ENCODE results near the gene MLLT3. TPM values are rescaled to one million over a fixed set of nuclear protein-coding genes. Genes with fewer than 3 reads are reported as not detected.

The MLLT3 gene
- total RNA-seq, 2 experiments from 2014 or later, result 59.1 to 60.8 TPM

DNA sequence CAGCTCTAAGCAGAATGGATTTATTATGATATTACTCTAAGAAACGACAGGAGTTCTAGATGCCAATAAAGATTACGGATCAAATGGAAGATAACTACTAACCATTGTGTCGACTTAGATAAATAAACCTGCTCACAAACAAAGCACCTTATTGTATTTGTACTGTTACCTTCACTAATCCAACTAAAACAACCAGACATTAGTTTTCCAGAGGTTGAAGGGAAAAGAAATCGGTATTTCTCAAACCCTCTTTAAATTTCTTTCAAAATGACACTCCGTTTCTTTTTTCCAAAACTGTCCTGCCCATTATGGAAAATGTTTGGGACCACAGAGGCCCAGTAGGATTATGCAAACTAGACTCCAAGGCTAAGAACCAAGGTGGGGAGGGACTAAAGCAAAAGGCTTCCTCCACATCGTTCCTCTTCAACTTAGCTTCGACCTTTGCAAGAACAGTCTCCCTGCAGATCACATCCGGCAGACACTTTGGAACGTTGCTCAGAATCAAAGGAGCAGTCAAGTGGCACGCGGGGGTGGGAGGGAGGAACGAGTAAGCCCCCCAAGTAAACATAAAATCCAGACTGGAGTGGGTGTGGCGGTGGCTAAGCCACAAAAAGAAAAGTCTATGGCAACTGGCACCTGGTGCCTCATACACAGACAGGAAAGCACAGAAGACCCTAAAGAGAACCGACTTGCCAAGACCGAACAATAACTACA lies 2.7 kb downstream of the MLLT3 start:
- peaks cover 30% of the 10 kb centered on the region for H3K36me3 Mint-ChIP-seq (ENCODE audit: low read depth)
- ATAC-seq, result no peak
- H3K9me3 Mint-ChIP-seq, result no peaks in the 10 kb centered on the region
- peak overlapping the region; percentile 97 for H3K4me3 Mint-ChIP-seq
- H3K27me3 Mint-ChIP-seq, result no peaks in the 10 kb centered on the region
- DNase-seq, result peak; percentile 54
- intact Hi-C loops (cut with micrococcal nuclease), result loop anchor here (5.0 kb wide), 3 partner anchors 62 to 692 kb away; partner anchors contain the start of gene FOCAD
- CTCF ChIA-PET, result interaction anchor here (1.0 to 2.7 kb wide), 5 partner anchors 9 to 263 kb away, joined by 3 to 11 read pairs (median 4); no protein-coding TSS in a partner anchor
- POLR2A ChIA-PET, result interaction anchor here (0.7 to 1.2 kb wide), 3 partner anchors 9 to 410 kb away, joined by 3 to 5 read pairs (median 3); no protein-coding TSS in a partner anchor
- H3K4me1 Mint-ChIP-seq (ENCODE audit: low read depth), result peaks cover 50% of the 10 kb centered on the region
- H3K27ac Mint-ChIP-seq, result peak overlapping the region; percentile 75
- no peak for TF ChIP-seq CTCF (IDR thresholded peaks at IDR 0.05)

DNA sequence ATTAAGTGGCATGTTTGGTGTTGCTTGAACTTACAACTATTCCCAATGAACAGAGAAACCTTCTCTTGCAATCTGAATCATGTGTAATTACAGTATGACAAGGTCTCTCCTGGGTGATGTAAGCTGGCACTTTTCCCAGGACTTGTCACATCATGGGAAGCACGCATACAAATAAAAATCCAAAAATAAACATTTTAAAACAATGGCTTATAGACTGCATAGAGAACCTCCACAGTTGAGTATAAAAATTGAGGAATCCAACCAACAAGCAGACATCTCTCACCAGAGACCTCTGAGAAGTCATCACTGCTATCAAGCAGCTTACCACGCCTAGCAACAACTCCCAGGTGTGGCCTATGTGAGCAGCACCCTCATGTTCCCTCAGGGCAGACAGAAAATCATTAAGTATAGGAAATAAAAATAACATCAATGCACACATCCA lies 3.9 kb downstream of the MLLT3 start:
- TF ChIP-seq CTCF (IDR thresholded peaks at IDR 0.05), result no peak
- Mint-ChIP-seq H3K36me3 (ENCODE audit: low read depth) (peaks cover 31% of the 10 kb centered on the region), H3K27me3 (no peaks in the 10 kb centered on the region), H3K4me1 (ENCODE audit: low read depth) (peaks cover 49% of the 10 kb centered on the region), H3K4me3 (no peak overlapping the region), H3K9me3 (no peaks in the 10 kb centered on the region), H3K27ac (no peak overlapping the region)
- intact Hi-C loops (cut with micrococcal nuclease), result no loop called here
- ATAC-seq (no peak), DNase-seq (peak; percentile 24)
- POLR2A ChIA-PET, result no interaction called here
- CTCF ChIA-PET, result interaction anchor here (0.7 to 2.7 kb wide), 6 partner anchors 8 to 262 kb away, joined by 3 to 11 read pairs (median 6); no protein-coding TSS in a partner anchor

DNA sequence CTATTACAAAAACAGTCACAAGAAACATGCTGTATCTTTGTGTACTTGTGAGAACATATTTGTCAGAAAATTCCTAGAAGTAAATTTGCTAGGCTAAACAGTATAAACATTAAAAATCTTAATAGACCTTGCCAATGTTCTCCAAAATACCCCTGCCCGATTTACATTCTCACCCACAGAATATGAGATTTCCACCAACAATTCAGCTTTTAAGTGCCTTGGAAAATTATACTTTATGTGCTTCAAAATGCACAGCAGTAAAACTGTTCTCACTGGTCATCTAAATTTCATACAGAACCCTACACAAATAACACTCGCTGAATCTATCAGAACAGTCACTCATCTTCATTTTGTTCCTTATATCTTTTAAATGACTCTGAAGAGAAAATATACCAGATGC lies 5.5 kb downstream of the MLLT3 start:
- ChIA-PET POLR2A (no interaction called here), CTCF (interaction anchor here (0.6 to 2.0 kb wide), 5 partner anchors 9 to 434 kb away, joined by 3 to 9 read pairs (median 4); no protein-coding TSS in a partner anchor)
- ATAC-seq (no peak), DNase-seq (no peak)
- Mint-ChIP-seq H3K27me3 (no peaks in the 10 kb centered on the region), H3K27ac (no peak overlapping the region), H3K4me1 (ENCODE audit: low read depth) (peaks cover 64% of the 10 kb centered on the region), H3K36me3 (ENCODE audit: low read depth) (peaks cover 31% of the 10 kb centered on the region), H3K4me3 (no peak overlapping the region), H3K9me3 (no peaks in the 10 kb centered on the region)
- TF ChIP-seq CTCF (IDR thresholded peaks at IDR 0.05), result no peak
- intact Hi-C loops (cut with micrococcal nuclease), result no loop called here

GRCh38 chr9:20614602-20615216 lies 7.6 kb downstream of the MLLT3 start:
- TF ChIP-seq CTCF (IDR thresholded peaks at IDR 0.05), result no peak
- no peaks in the 10 kb centered on the region for H3K27me3 Mint-ChIP-seq
- no peaks in the 10 kb centered on the region for H3K9me3 Mint-ChIP-seq
- intact Hi-C loops (cut with micrococcal nuclease), result no loop called here
- ChIA-PET CTCF (interaction anchor here (1.3 kb wide), 1 partner anchor 18 kb away, joined by 5 read pairs; no protein-coding TSS in a partner anchor), POLR2A (no interaction called here)
- H3K4me1 Mint-ChIP-seq (ENCODE audit: low read depth), result peaks cover 72% of the 10 kb centered on the region
- H3K4me3 Mint-ChIP-seq, result no peak overlapping the region
- no peak for DNase-seq
- peaks cover 16% of the 10 kb centered on the region for H3K36me3 Mint-ChIP-seq (ENCODE audit: low read depth)
- H3K27ac Mint-ChIP-seq, result peak overlapping the region; percentile 23
- ATAC-seq, result no peak

Measured in activated CD8-positive, alpha-beta T cell treated with anti-CD3 and anti-CD28 coated beads for 36 hours (primary cell).